Effector CD4-positive, alpha-beta T cell (primary cell): ENCODE results near the gene PEX11A.
A peak's percentile ranks its signal among the peaks of the same experiment; 100 is the strongest.

ENCODE experiments used
- DNase-seq: peaks from one replicate; pipeline ENCODE4 v3.0.0-alpha.2; 2020

The PEX11A gene

GRCh38 chr15:89654847-89655805 lies 35.4 kb downstream of the PEX11A start, which contains the start of gene KIF7:
Gene KIF7, minus strand, starts transcription at chr15:89655467. Its CDS starts 2,537 bp downstream, at chr15:89652930.
- no peak for DNase-seq

GRCh38 chr15:89654301-89654761 lies 36.2 kb downstream of the PEX11A start:
- no peak for DNase-seq

GRCh38 chr15:89653578-89653977 lies 37.0 kb downstream of the PEX11A start:
- no peak for DNase-seq

GRCh38 chr15:89652666-89653065 lies 37.9 kb downstream of the PEX11A start:
- DNase-seq: no peak

GRCh38 chr15:89652131-89652530 lies 38.4 kb downstream of the PEX11A start:
- no peak for DNase-seq

GRCh38 chr15:89649716-89650115 lies 40.8 kb downstream of the PEX11A start:
- no peak for DNase-seq

- DNase-seq: no peak
Measured at GRCh38 chr15:89649013-89649625, 41.4 kb downstream of the PEX11A start.

GRCh38 chr15:89648106-89649012 lies 42.2 kb downstream of the PEX11A start:
- no peak for DNase-seq

GRCh38 chr15:89647191-89647851 lies 43.2 kb downstream of the PEX11A start:
- peak; percentile 39 for DNase-seq

- DNase-seq: no peak
Measured at GRCh38 chr15:89646416-89647141, 44.0 kb downstream of the PEX11A start.

GRCh38 chr15:89645680-89646079 lies 44.9 kb downstream of the PEX11A start:
- no peak for DNase-seq

GRCh38 chr15:89642106-89642505 lies 48.4 kb downstream of the PEX11A start:
- DNase-seq: no peak

- DNase-seq: no peak
Measured at GRCh38 chr15:89641053-89641452, 49.5 kb downstream of the PEX11A start.

- no peak for DNase-seq
Measured at GRCh38 chr15:89640245-89640644, 50.3 kb downstream of the PEX11A start.

GRCh38 chr15:89633585-89633984 lies 57.0 kb downstream of the PEX11A start:
- DNase-seq: no peak

GRCh38 chr15:89632563-89633430 lies 57.8 kb downstream of the PEX11A start:
- no peak for DNase-seq

GRCh38 chr15:89631902-89632264 lies 58.7 kb downstream of the PEX11A start:
- DNase-seq: no peak
